GM19397 (cell line): ENCODE data around the gene ARL2BP.
"Not testable (repeated sequence)": the region's sequence is repeated elsewhere in the genome, so short reads cannot be mapped to it uniquely, and the experiment has no call there.

ENCODE experiments used
- ATAC-seq: cut with Tn5 transposase; IDR thresholded peaks from one replicate; pipeline ENCODE4 v1.9.1; 2021; ENCODE audit warnings: mild to moderate bottlenecking, moderate library complexity; ENCODE audit not compliant: unreplicated experiment

ARL2BP gene

GRCh38 chr16:57244767-57245471 is at the start of gene ARL2BP:
TSS of gene ARL2BP (plus strand) at chr16:57245259. CDS start at chr16:57245368, 109 bp downstream.
- peak; percentile 94 for ATAC-seq

- ATAC-seq: no peak
Observed at GRCh38 chr16:57196286-57196685, 48.8 kb upstream of the ARL2BP start.

- no peak for ATAC-seq
Observed at GRCh38 chr16:57196753-57197152, 48.3 kb upstream of the ARL2BP start.

- ATAC-seq: not testable (repeated sequence)
Observed at GRCh38 chr16:57200321-57200720, 44.7 kb upstream of the ARL2BP start.

- ATAC-seq: not testable (repeated sequence)
Observed at GRCh38 chr16:57200926-57201325, 44.1 kb upstream of the ARL2BP start.

GRCh38 chr16:57202095-57202886 is 42.8 kb upstream of the ARL2BP start:
- ATAC-seq: no peak

GRCh38 chr16:57203451-57203850 is 41.6 kb upstream of the ARL2BP start:
- no peak for ATAC-seq

GRCh38 chr16:57204675-57205074 is 40.4 kb upstream of the ARL2BP start:
- ATAC-seq: no peak

- ATAC-seq: no peak
Observed at GRCh38 chr16:57208926-57209325, 36.1 kb upstream of the ARL2BP start.

GRCh38 chr16:57209780-57210179 is 35.3 kb upstream of the ARL2BP start:
- no peak for ATAC-seq

GRCh38 chr16:57213462-57213861 is 31.6 kb upstream of the ARL2BP start:
- ATAC-seq: no peak

GRCh38 chr16:57216968-57217367 is 28.1 kb upstream of the ARL2BP start:
- ATAC-seq: no peak

GRCh38 chr16:57223057-57223456 is 22.0 kb upstream of the ARL2BP start:
- ATAC-seq: no peak

GRCh38 chr16:57224651-57225335 is 20.3 kb upstream of the ARL2BP start:
- no peak for ATAC-seq

GRCh38 chr16:57225978-57226377 is 19.1 kb upstream of the ARL2BP start:
- ATAC-seq: no peak

- no peak for ATAC-seq
Observed at GRCh38 chr16:57226701-57227621, 18.1 kb upstream of the ARL2BP start.

GRCh38 chr16:57229079-57229478 is 16.0 kb upstream of the ARL2BP start:
- no peak for ATAC-seq

GRCh38 chr16:57231821-57232350 is 13.2 kb upstream of the ARL2BP start:
- no peak for ATAC-seq

- no peak for ATAC-seq
Observed at GRCh38 chr16:57233944-57234706, 10.9 kb upstream of the ARL2BP start.

- ATAC-seq: no peak
Observed at GRCh38 chr16:57234707-57235092, 10.4 kb upstream of the ARL2BP start.
